Fibroblast of the aortic adventitia (primary cell): ENCODE data around the gene INPP4A. TPM values are rescaled to one million over a fixed set of nuclear protein-coding genes. Genes with fewer than 3 reads are reported as not detected.

ENCODE experiments used
- DNase-seq: peaks from one replicate; pipeline ENCODE4 v3.0.0-alpha.2; 2010; ENCODE audit warnings: low read depth
- H3K4me3 ChIP-seq: 2 replicates; pipeline ENCODE4 v1.5.1; 2011; ENCODE audit warnings: low read depth, mild to moderate bottlenecking, control low read depth, low read length, moderate library complexity
- total RNA-seq: library from RNA; depleted of rRNA; stranded (reverse); fragments of >200 nt; gene quantifications from 2 replicates; pipeline ENCODE4 v1.2.3, GENCODE V29; 2012; ENCODE audit warnings: low replicate concordance
- TF ChIP-seq, protein P1 (sequence below): IDR thresholded peaks from 2 replicates; pipeline ENCODE4 v1.5.1; 2011; ENCODE audit warnings: mild to moderate bottlenecking, low read length, control low read depth, inconsistent platforms; ENCODE audit not compliant: insufficient read depth

INPP4A gene
- total RNA-seq, 1 donor = 16.2 TPM

DNA sequence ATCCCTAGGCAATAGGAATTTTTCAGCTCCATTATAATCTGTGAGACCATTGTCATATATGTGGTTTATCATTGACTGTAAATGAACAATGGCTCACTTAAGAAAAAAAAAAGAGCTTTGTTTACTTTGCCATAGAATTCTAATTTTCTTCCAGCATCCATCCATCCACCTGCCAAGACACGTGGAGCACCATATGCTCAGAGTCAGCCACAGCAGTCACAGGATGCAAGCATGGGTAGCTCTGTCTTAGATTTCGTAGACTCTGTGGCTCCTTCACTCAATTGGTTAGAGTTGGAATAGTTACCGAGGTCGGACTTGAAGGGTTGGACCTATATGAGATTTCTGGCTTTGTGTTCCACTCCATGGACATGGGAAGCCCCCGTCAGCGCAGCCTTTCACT, 88.1 kb downstream of the INPP4A start:
- no peak overlapping the region for H3K4me3 ChIP-seq
- no peak for DNase-seq
- TF ChIP-seq, protein P1, sequence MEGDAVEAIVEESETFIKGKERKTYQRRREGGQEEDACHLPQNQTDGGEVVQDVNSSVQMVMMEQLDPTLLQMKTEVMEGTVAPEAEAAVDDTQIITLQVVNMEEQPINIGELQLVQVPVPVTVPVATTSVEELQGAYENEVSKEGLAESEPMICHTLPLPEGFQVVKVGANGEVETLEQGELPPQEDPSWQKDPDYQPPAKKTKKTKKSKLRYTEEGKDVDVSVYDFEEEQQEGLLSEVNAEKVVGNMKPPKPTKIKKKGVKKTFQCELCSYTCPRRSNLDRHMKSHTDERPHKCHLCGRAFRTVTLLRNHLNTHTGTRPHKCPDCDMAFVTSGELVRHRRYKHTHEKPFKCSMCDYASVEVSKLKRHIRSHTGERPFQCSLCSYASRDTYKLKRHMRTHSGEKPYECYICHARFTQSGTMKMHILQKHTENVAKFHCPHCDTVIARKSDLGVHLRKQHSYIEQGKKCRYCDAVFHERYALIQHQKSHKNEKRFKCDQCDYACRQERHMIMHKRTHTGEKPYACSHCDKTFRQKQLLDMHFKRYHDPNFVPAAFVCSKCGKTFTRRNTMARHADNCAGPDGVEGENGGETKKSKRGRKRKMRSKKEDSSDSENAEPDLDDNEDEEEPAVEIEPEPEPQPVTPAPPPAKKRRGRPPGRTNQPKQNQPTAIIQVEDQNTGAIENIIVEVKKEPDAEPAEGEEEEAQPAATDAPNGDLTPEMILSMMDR = no peak

DNA sequence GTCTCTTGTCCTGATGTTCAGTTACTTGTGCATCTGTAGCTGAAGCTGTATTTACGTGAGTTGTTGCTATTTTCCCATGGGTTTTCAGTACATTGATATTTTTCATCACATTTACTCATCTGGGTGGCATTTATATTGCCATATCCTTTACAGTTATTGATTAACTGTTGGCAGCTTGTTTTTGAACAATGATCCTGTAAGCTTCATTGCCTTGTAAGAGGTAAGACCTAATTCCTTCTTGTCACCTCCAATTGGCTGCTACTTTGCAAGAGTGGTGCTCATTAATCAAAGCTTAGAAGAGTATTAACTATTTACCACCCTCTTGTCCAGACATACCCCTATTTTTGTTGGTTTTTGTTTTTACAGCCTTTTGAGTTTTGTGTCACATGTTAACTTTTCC, 88.9 kb downstream of the INPP4A start:
- DNase-seq = no peak
- no peak overlapping the region for H3K4me3 ChIP-seq
- TF ChIP-seq, protein P1 = no peak

DNA sequence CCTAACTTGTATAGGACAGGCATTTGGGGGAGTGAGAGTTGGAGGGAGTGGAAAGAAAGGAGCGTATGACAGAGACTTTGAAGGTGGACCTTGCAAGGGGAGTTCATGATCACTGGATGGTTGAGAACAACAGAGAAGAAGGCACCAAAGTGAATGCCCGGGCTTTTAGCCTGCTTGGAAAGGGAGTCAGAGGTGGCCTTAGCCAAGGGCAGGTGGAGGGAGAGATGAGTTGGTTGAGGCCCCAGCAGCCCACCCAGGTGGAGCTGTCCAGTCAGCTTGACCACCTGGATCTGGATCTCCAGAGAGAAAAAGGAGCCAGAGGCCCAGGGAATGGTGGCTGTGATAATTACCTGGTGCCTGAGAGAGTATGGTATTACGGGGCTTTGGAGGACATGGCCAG, 90.1 kb downstream of the INPP4A start:
- TF ChIP-seq, protein P1 = no peak
- no peak for DNase-seq
- H3K4me3 ChIP-seq = no peak overlapping the region

DNA sequence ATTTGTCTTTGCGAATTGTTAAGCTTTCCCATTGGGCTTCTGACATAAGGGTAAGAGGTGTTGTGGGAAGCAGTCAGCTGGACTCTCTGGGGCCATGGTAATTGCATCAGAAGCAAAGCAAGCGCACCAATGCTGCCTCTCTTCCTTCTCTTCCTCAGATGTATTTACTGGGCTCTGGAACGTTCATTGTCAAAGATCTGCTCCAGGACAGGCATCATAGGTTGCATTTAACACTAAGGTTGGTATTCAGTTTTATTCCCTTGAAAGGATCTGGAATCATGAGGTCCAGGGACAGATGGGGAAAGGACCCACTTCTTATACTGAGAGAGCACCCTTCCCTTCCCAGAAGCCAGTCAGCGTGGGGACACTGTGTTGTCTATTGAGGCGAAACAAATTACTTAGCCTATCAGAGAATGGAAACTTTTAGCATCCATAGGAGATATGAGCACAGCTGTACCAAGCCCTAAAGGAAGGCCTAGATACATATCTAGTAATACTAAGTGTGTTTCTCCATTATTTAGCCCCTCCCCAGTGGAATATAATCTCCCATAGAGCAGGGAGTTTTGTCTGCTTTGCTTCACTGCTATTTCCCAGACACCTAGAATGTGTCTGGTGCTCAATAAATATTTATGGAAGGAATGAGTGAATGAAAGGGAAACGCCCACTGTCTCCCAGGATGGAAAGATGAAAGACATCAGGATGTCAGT, 91.5 kb downstream of the INPP4A start:
- H3K4me3 ChIP-seq = no peak overlapping the region
- TF ChIP-seq, protein P1 = no peak
- no peak for DNase-seq

DNA sequence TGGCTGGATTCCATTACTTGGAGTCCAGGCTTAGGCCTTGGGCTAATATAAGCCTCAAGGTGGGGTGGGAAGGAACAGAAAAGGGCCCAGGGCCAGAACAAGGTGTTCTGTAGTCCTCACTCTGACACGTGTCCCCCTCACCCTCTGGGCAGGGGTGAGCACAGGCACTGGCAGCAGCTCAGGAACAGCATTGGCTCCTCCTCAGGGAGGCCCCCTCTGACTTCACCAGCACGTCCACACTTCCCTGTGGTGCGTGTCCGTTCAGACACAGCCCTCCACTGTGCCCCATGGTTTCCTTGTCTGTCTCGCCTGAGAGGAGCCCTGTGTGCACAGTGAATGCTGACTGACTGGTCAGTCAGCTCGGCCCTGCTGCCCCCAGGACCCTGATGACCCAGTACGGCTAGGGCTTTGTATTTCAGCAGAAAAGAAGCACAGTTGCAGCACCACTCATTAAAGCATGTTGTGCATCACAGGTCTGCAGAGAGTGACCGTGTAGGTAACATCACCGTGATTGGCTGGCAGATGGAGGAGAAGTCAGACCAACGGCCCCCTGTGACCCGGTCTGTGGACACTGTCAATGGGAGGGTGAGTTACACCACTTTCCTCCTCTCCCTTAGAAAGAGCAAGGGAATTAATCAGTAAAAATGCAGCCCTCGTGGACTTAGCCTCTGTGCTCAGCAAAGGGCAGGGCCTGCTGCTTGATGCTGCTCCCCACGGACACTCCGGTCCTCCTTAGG, 92.9 kb downstream of the INPP4A start:
- TF ChIP-seq, protein P1 = no peak
- no peak overlapping the region for H3K4me3 ChIP-seq

DNA sequence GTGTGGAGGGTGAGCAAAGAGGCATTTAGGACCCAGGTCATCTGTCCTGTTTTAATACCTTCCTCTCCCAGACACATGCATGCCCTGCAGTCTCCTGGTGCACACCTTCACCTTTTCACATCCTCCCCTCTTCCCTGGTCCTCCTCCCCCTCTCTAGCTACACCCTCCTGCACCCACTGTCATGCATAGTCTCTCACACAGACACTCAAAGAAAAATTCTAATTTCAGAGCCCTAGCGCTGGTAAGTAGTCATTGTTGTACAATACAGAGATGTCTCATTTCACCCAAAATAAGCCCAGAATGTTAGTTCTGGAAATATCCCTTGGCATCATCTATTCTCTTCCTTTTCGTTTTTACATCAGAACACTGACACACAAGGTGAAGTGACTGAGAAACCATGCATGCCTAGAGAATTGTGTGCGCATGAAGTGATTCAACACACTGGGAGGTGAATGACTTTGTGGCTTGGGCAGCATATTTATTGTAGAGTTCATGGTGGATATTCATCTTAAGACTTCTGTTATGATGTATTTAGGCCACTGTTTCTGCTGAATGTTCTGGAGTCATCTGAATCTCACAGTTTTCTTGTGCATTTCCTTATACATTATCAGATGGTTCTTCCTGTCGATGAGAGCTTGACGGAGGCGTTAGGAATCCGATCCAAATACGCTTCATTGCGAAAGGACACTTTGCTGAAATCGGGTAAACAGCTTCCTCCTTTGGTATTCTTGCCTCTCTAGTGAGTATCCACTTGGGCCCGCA, 93.8 kb downstream of the INPP4A start:
- peak; percentile 3 for DNase-seq
- H3K4me3 ChIP-seq = no peak overlapping the region
- TF ChIP-seq, protein P1 = no peak

More for the DNA sequence above, 92.9 kb downstream of the INPP4A start:
- no peak for DNase-seq
